ENCODE measurements around the gene NUP214. TPM values are rescaled to one million over a fixed set of nuclear protein-coding genes. Genes with fewer than 3 reads are reported as not detected.

Gene NUP214
- total RNA-seq, 1 experiment from 2014 or later = 52.3 TPM

GRCh38 chr9:131272212-131272611 lies 146.8 kb downstream of the NUP214 start:
- Mint-ChIP-seq H3K27me3 (ENCODE audit: insufficient read depth, unreplicated experiment) (peaks cover 2% of the 10 kb centered on the region), H3K36me3 (ENCODE audit: insufficient read depth, unreplicated experiment) (no peaks in the 10 kb centered on the region), H3K27ac (ENCODE audit: unreplicated experiment) (no peak overlapping the region), H3K9me3 (ENCODE audit: unreplicated experiment) (no peaks in the 10 kb centered on the region), H3K4me1 (ENCODE audit: low read depth, unreplicated experiment) (no peaks in the 10 kb centered on the region), H3K4me3 (ENCODE audit: unreplicated experiment) (no peak overlapping the region)
- no peak overlapping the region for H3K4me3 ChIP-seq (ENCODE audit: low read depth, low read length)
- no peaks in the 10 kb centered on the region for H3K36me3 ChIP-seq (ENCODE audit: control insufficient read depth, insufficient read depth, low read length)
- CTCF ChIA-PET = no interaction called here
- POLR2A ChIA-PET = no interaction called here
- H3K4me1 ChIP-seq = no peaks in the 10 kb centered on the region
- BruUV-seq (replicated peaks) = no TSS peak
- H3K9me3 ChIP-seq = no peaks in the 10 kb centered on the region
- no peaks in the 10 kb centered on the region; the same call in 1 of the 2 replicates for H3K27me3 ChIP-seq (replicated peaks; ENCODE audit: control insufficient read depth, insufficient read depth, low read length)
- DNase-seq = no peak
- no peak for TF ChIP-seq CTCF (IDR thresholded peaks at IDR 0.05; ENCODE audit: insufficient read depth in 1 of 2, low read depth in 1 of 2, low read length in 1 of 2, severe bottlenecking in 1 of 2, unreplicated experiment in 1 of 2)
- intact Hi-C loops (cut with micrococcal nuclease; ENCODE audit: unreplicated experiment) = no loop called here

- Histone ChIP-seq H3K36me3 (ENCODE audit: control insufficient read depth, insufficient read depth, low read length) (no peaks in the 10 kb centered on the region), H3K4me3 (ENCODE audit: low read depth, low read length) (no peak overlapping the region), H3K27me3 (replicated peaks; ENCODE audit: control insufficient read depth, insufficient read depth, low read length) (no peaks in the 10 kb centered on the region; the same call in 1 of the 2 replicates), H3K4me1 (peaks cover 3% of the 10 kb centered on the region), H3K9me3 (no peaks in the 10 kb centered on the region)
- H3K27ac Mint-ChIP-seq (ENCODE audit: unreplicated experiment) = no peak overlapping the region
- no peaks in the 10 kb centered on the region for H3K9me3 Mint-ChIP-seq (ENCODE audit: unreplicated experiment)
- peaks cover 2% of the 10 kb centered on the region for H3K27me3 Mint-ChIP-seq (ENCODE audit: insufficient read depth, unreplicated experiment)
- no peak for DNase-seq
- CTCF ChIA-PET = interaction anchor here (0.5 kb wide), 1 partner anchor 44 kb away, joined by 5 read pairs; no protein-coding TSS in a partner anchor
- TF ChIP-seq CTCF (IDR thresholded peaks at IDR 0.05; ENCODE audit: insufficient read depth in 1 of 2, low read depth in 1 of 2, low read length in 1 of 2, severe bottlenecking in 1 of 2, unreplicated experiment in 1 of 2) = no peak
- H3K4me3 Mint-ChIP-seq (ENCODE audit: unreplicated experiment) = no peak overlapping the region
- H3K36me3 Mint-ChIP-seq (ENCODE audit: insufficient read depth, unreplicated experiment) = no peaks in the 10 kb centered on the region
- no TSS peak for BruUV-seq (replicated peaks)
- POLR2A ChIA-PET = no interaction called here
- intact Hi-C loops (cut with micrococcal nuclease; ENCODE audit: unreplicated experiment) = no loop called here
- H3K4me1 Mint-ChIP-seq (ENCODE audit: low read depth, unreplicated experiment) = no peaks in the 10 kb centered on the region
These were observed 147.9 kb downstream of the NUP214 start for GRCh38 chr9:131273146-131273855.

- ChIA-PET POLR2A (no interaction called here), CTCF (interaction anchor here (0.5 kb wide), 1 partner anchor 43 kb away, joined by 5 read pairs; no protein-coding TSS in a partner anchor)
- no peaks in the 10 kb centered on the region for H3K36me3 Mint-ChIP-seq (ENCODE audit: insufficient read depth, unreplicated experiment)
- H3K4me1 Mint-ChIP-seq (ENCODE audit: low read depth, unreplicated experiment) = no peaks in the 10 kb centered on the region
- no peak overlapping the region for H3K4me3 Mint-ChIP-seq (ENCODE audit: unreplicated experiment)
- no peak overlapping the region for H3K27ac Mint-ChIP-seq (ENCODE audit: unreplicated experiment)
- H3K27me3 ChIP-seq (replicated peaks; ENCODE audit: control insufficient read depth, insufficient read depth, low read length) = no peaks in the 10 kb centered on the region; the same call in 1 of the 2 replicates
- BruUV-seq (replicated peaks) = no TSS peak
- H3K4me1 ChIP-seq = peaks cover 7% of the 10 kb centered on the region
- no peak for TF ChIP-seq CTCF (IDR thresholded peaks at IDR 0.05; ENCODE audit: insufficient read depth in 1 of 2, low read depth in 1 of 2, low read length in 1 of 2, severe bottlenecking in 1 of 2, unreplicated experiment in 1 of 2)
- no peaks in the 10 kb centered on the region for H3K9me3 Mint-ChIP-seq (ENCODE audit: unreplicated experiment)
- H3K36me3 ChIP-seq (ENCODE audit: control insufficient read depth, insufficient read depth, low read length) = no peaks in the 10 kb centered on the region
- H3K9me3 ChIP-seq = no peaks in the 10 kb centered on the region
- peaks cover 2% of the 10 kb centered on the region for H3K27me3 Mint-ChIP-seq (ENCODE audit: insufficient read depth, unreplicated experiment)
- intact Hi-C loops (cut with micrococcal nuclease; ENCODE audit: unreplicated experiment) = no loop called here
- DNase-seq = no peak
- H3K4me3 ChIP-seq (ENCODE audit: low read depth, low read length) = no peak overlapping the region
These were observed 148.7 kb downstream of the NUP214 start for GRCh38 chr9:131273856-131274673.
